Measurements from ENCODE around the gene F2RL2. TPM values are rescaled to one million over a fixed set of nuclear protein-coding genes. Genes with fewer than 3 reads are reported as not detected.

The F2RL2 gene
- total RNA-seq, 1 donor from 2014 or later: not detected

- no peak for DNase-seq (ENCODE audit: low spot score)
These were observed 39.8 kb downstream of the F2RL2 start for GRCh38 chr5:76583163-76584047.

GRCh38 chr5:76582230-76583162, 40.7 kb downstream of the F2RL2 start:
- no peak for DNase-seq (ENCODE audit: low spot score)

GRCh38 chr5:76580981-76581380, 42.2 kb downstream of the F2RL2 start:
- no peak for DNase-seq (ENCODE audit: low spot score)

DNA sequence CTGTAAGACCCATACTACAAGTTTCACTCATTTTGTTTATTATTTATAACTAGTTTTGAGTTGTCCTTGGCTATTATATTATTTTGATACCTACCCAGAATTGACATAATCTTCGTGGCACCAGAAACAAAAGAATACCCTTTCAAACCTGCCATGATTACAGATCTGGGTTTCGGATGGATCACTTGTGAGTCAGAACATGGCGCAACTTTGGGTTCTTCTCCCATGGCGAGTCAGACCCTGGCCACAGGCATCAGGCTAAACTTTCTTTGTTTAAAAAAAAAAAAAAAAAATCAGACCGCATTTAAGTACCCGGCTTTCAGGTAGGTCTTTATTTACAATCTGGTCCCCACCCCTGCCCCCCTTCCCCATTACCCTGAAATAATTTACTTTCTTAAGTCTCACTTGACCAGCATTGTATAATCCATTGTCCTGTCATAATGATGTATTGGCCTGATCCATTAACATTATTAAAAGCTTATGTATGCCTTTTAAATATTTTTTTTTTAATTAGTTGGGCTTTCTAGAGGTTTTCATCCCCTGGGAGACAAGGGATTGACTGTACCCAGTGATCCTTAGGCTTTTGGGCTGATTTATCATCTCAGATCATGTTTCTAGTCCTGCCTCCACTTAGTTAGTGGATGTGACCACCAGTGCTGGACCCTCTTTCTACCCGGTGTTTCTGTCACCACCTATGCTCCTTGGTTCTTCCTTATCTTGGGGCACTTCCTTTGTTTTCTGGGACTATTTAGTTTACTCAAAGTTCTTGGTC, 43.9 kb downstream of the F2RL2 start:
- no peak for DNase-seq (ENCODE audit: low spot score)

GRCh38 chr5:76576996-76577395, 46.2 kb downstream of the F2RL2 start:
- no peak for DNase-seq (ENCODE audit: low spot score)

GRCh38 chr5:76576450-76576849, 46.8 kb downstream of the F2RL2 start:
- no peak for DNase-seq (ENCODE audit: low spot score)

- DNase-seq (ENCODE audit: low spot score): no peak
These were observed 51.6 kb downstream of the F2RL2 start for GRCh38 chr5:76571559-76571958.

GRCh38 chr5:76570153-76570552, 53.0 kb downstream of the F2RL2 start:
- DNase-seq (ENCODE audit: low spot score): no peak

Other genes starting within 250 kb of the F2RL2 start
- 9.7 TPM for gene IQGAP2, start 220.1 kb downstream of the F2RL2 start, total RNA-seq
- 4.7 TPM for gene F2R, start 92.7 kb upstream of the F2RL2 start, total RNA-seq
- gene F2RL1, start 195.6 kb upstream of the F2RL2 start, total RNA-seq: 16.8 TPM
- gene S100Z, start 226.6 kb upstream of the F2RL2 start, total RNA-seq: not detected